Panc1 (cell line): ENCODE data around the gene CLMN.

ENCODE experiments used
- POLR2AphosphoS5 ChIP-seq: IDR thresholded peaks from 2 replicates; pipeline ENCODE4 v1.6.1; 2012; ENCODE audit warnings: mild to moderate bottlenecking, low read depth, low read length, moderate library complexity
- SIN3A ChIP-seq: IDR thresholded peaks from 2 replicates; pipeline ENCODE4 v1.6.1; 2012; ENCODE audit warnings: low read depth, mild to moderate bottlenecking, low read length, moderate library complexity, borderline replicate concordance; ENCODE audit not compliant: insufficient read depth
- TF ChIP-seq, protein P1 (sequence below): fragments of 450-650 bp; IDR thresholded peaks from 2 replicates; pipeline ENCODE4 v1.5.1; 2017; ENCODE audit warnings: mild to moderate bottlenecking
- TF ChIP-seq, protein P2 (sequence below), 2 experiments: IDR thresholded peaks; 2 replicates each; pipeline ENCODE4 v1.6.1; 2011 to 2012; ENCODE audit warnings: low read depth in 2 of 2, control low read depth in 1 of 2, low read length in 1 of 2, mild to moderate bottlenecking in 1 of 2, moderate library complexity in 1 of 2; ENCODE audit not compliant: insufficient read depth in 1 of 2

DNA sequence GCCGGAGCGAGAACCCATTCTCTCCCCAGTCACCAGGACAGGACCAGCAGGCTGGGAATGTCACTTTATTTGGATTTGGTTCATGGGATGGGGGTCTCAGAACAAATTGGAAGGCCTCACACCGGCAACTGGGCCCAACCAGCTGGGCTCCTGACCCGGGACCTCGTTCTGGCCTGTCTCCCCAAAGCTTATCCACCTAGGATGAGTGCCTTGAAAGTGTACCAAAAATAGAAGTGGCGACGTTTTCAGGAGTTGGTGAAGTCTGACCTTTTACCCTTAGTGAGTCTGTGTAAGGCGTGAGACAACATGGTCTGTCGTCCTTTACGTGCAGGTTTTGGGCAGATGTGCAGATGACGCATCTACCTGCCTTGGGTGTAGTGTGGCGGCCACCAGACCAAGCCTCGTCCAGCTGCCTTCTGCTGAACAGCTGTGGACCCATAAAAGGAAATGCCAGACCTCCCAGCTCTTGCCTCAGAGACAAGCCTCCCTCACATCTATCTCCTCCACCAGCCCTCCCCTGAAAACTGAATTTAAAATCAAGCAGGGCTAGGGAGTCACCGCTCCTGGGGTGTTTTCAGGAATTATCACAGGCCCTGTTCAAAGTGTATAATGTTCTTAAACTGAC, 36.6 kb upstream of the CLMN start:
- TF ChIP-seq, protein P1, sequence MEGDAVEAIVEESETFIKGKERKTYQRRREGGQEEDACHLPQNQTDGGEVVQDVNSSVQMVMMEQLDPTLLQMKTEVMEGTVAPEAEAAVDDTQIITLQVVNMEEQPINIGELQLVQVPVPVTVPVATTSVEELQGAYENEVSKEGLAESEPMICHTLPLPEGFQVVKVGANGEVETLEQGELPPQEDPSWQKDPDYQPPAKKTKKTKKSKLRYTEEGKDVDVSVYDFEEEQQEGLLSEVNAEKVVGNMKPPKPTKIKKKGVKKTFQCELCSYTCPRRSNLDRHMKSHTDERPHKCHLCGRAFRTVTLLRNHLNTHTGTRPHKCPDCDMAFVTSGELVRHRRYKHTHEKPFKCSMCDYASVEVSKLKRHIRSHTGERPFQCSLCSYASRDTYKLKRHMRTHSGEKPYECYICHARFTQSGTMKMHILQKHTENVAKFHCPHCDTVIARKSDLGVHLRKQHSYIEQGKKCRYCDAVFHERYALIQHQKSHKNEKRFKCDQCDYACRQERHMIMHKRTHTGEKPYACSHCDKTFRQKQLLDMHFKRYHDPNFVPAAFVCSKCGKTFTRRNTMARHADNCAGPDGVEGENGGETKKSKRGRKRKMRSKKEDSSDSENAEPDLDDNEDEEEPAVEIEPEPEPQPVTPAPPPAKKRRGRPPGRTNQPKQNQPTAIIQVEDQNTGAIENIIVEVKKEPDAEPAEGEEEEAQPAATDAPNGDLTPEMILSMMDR: no peak
- TF ChIP-seq SIN3A: no peak
- no peak for TF ChIP-seq POLR2AphosphoS5
- TF ChIP-seq, protein P2, sequence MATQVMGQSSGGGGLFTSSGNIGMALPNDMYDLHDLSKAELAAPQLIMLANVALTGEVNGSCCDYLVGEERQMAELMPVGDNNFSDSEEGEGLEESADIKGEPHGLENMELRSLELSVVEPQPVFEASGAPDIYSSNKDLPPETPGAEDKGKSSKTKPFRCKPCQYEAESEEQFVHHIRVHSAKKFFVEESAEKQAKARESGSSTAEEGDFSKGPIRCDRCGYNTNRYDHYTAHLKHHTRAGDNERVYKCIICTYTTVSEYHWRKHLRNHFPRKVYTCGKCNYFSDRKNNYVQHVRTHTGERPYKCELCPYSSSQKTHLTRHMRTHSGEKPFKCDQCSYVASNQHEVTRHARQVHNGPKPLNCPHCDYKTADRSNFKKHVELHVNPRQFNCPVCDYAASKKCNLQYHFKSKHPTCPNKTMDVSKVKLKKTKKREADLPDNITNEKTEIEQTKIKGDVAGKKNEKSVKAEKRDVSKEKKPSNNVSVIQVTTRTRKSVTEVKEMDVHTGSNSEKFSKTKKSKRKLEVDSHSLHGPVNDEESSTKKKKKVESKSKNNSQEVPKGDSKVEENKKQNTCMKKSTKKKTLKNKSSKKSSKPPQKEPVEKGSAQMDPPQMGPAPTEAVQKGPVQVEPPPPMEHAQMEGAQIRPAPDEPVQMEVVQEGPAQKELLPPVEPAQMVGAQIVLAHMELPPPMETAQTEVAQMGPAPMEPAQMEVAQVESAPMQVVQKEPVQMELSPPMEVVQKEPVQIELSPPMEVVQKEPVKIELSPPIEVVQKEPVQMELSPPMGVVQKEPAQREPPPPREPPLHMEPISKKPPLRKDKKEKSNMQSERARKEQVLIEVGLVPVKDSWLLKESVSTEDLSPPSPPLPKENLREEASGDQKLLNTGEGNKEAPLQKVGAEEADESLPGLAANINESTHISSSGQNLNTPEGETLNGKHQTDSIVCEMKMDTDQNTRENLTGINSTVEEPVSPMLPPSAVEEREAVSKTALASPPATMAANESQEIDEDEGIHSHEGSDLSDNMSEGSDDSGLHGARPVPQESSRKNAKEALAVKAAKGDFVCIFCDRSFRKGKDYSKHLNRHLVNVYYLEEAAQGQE (IDR thresholded peaks at IDR 0.05; ENCODE audit: insufficient read depth in 1 of 2, low read depth in 2 of 2, low read length in 1 of 2): no peak
